ENCODE measurements around the gene SKIDA1.
"Not testable (repeated sequence)": the region's sequence is repeated elsewhere in the genome, so short reads cannot be mapped to it uniquely, and the experiment has no call there.

DNA sequence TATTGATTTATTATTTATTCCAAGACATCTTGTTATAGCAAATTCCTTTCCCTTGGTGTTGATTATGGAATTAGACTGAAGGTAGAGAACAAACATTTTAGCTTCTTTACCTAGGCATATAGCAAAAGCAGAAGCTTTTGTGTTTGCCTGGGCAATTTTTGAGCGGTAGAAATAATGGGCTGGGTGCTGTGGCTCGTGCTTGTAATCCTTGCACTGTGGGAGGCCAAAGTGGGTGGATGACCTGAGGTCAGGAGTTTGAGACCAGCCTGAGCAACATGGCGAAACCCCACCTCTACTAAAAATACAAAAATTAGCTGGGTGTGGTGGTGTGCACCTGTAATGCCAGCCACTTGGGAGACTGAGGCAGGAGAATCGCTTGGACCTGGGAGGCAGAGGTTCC is 15.2 kb upstream of the SKIDA1 start:
- TF ChIP-seq, protein P1, sequence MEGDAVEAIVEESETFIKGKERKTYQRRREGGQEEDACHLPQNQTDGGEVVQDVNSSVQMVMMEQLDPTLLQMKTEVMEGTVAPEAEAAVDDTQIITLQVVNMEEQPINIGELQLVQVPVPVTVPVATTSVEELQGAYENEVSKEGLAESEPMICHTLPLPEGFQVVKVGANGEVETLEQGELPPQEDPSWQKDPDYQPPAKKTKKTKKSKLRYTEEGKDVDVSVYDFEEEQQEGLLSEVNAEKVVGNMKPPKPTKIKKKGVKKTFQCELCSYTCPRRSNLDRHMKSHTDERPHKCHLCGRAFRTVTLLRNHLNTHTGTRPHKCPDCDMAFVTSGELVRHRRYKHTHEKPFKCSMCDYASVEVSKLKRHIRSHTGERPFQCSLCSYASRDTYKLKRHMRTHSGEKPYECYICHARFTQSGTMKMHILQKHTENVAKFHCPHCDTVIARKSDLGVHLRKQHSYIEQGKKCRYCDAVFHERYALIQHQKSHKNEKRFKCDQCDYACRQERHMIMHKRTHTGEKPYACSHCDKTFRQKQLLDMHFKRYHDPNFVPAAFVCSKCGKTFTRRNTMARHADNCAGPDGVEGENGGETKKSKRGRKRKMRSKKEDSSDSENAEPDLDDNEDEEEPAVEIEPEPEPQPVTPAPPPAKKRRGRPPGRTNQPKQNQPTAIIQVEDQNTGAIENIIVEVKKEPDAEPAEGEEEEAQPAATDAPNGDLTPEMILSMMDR (IDR thresholded peaks at IDR 0.05 in 2 of 3, conservative IDR thresholded peaks at IDR 0.05 in 1 of 3; ENCODE audit: borderline replicate concordance in 1 of 3, insufficient read depth in 1 of 3, low read depth in 2 of 3, low read length in 2 of 3): not testable (repeated sequence)
- TF ChIP-seq EZH2 (IDR thresholded peaks at IDR 0.05); POLR2A (IDR thresholded peaks at IDR 0.05; ENCODE audit: borderline replicate concordance, extremely low read depth, insufficient read depth, insufficient read length); EGR1 (IDR thresholded peaks at IDR 0.05; ENCODE audit: low read depth); ZNF274 (IDR thresholded peaks at IDR 0.05; ENCODE audit: low read depth, low read length); TCF7L2 (IDR thresholded peaks at IDR 0.05; ENCODE audit: borderline replicate concordance, extremely low read depth, insufficient read depth, insufficient read length); FOSL1 (IDR thresholded peaks at IDR 0.05; ENCODE audit: low read depth): not testable (repeated sequence)
- TF ChIP-seq, protein P2, sequence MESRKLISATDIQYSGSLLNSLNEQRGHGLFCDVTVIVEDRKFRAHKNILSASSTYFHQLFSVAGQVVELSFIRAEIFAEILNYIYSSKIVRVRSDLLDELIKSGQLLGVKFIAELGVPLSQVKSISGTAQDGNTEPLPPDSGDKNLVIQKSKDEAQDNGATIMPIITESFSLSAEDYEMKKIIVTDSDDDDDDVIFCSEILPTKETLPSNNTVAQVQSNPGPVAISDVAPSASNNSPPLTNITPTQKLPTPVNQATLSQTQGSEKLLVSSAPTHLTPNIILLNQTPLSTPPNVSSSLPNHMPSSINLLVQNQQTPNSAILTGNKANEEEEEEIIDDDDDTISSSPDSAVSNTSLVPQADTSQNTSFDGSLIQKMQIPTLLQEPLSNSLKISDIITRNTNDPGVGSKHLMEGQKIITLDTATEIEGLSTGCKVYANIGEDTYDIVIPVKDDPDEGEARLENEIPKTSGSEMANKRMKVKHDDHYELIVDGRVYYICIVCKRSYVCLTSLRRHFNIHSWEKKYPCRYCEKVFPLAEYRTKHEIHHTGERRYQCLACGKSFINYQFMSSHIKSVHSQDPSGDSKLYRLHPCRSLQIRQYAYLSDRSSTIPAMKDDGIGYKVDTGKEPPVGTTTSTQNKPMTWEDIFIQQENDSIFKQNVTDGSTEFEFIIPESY (IDR thresholded peaks at IDR 0.05; ENCODE audit: extremely low read depth, insufficient replicate concordance, low read length): not testable (repeated sequence)
- TF ChIP-seq, protein P3, sequence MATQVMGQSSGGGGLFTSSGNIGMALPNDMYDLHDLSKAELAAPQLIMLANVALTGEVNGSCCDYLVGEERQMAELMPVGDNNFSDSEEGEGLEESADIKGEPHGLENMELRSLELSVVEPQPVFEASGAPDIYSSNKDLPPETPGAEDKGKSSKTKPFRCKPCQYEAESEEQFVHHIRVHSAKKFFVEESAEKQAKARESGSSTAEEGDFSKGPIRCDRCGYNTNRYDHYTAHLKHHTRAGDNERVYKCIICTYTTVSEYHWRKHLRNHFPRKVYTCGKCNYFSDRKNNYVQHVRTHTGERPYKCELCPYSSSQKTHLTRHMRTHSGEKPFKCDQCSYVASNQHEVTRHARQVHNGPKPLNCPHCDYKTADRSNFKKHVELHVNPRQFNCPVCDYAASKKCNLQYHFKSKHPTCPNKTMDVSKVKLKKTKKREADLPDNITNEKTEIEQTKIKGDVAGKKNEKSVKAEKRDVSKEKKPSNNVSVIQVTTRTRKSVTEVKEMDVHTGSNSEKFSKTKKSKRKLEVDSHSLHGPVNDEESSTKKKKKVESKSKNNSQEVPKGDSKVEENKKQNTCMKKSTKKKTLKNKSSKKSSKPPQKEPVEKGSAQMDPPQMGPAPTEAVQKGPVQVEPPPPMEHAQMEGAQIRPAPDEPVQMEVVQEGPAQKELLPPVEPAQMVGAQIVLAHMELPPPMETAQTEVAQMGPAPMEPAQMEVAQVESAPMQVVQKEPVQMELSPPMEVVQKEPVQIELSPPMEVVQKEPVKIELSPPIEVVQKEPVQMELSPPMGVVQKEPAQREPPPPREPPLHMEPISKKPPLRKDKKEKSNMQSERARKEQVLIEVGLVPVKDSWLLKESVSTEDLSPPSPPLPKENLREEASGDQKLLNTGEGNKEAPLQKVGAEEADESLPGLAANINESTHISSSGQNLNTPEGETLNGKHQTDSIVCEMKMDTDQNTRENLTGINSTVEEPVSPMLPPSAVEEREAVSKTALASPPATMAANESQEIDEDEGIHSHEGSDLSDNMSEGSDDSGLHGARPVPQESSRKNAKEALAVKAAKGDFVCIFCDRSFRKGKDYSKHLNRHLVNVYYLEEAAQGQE (IDR thresholded peaks at IDR 0.05; ENCODE audit: low read depth): not testable (repeated sequence)
- TF ChIP-seq, protein P4, sequence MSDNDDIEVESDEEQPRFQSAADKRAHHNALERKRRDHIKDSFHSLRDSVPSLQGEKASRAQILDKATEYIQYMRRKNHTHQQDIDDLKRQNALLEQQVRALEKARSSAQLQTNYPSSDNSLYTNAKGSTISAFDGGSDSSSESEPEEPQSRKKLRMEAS (IDR thresholded peaks at IDR 0.05): not testable (repeated sequence)
